GM19455 (cell line): ENCODE results near the gene RLBP1.
"Not testable (repeated sequence)": the region's sequence is repeated elsewhere in the genome, so short reads cannot be mapped to it uniquely, and the experiment has no call there.

ENCODE experiments used
- ATAC-seq: cut with Tn5 transposase; IDR thresholded peaks from one replicate; pipeline ENCODE4 v1.9.1; 2021; ENCODE audit not compliant: unreplicated experiment

The RLBP1 gene

GRCh38 chr15:89221543-89221942, at the start of gene RLBP1:
Gene RLBP1, minus strand, starts transcription at chr15:89221579. Its CDS starts 2,604 bp downstream, at chr15:89218975.
- ATAC-seq: no peak

GRCh38 chr15:89250142-89250541, 28.8 kb upstream of the RLBP1 start:
- ATAC-seq: not testable (repeated sequence)

- no peak for ATAC-seq
Observed at GRCh38 chr15:89248584-89248983, 27.2 kb upstream of the RLBP1 start.

- ATAC-seq: no peak
Observed at GRCh38 chr15:89247446-89247845, 26.1 kb upstream of the RLBP1 start.

GRCh38 chr15:89244574-89244903, 23.2 kb upstream of the RLBP1 start:
- ATAC-seq: peak; percentile 11

GRCh38 chr15:89243691-89244573, 22.6 kb upstream of the RLBP1 start, which contains the start of gene FANCI:
Gene FANCI, plus strand, starts transcription at chr15:89243979. Its CDS starts 3,669 bp downstream, at chr15:89247648.
- ATAC-seq: peak; percentile 90

- no peak for ATAC-seq
Observed at GRCh38 chr15:89243046-89243690, 21.8 kb upstream of the RLBP1 start.

GRCh38 chr15:89239883-89240810, 18.8 kb upstream of the RLBP1 start:
- ATAC-seq: not testable (repeated sequence)

- ATAC-seq: no peak
Observed at GRCh38 chr15:89231832-89232231, 10.5 kb upstream of the RLBP1 start.

- ATAC-seq: no peak
Observed at GRCh38 chr15:89230277-89230676, 8.9 kb upstream of the RLBP1 start.

GRCh38 chr15:89227425-89227824, 6.0 kb upstream of the RLBP1 start:
- no peak for ATAC-seq

- no peak for ATAC-seq
Observed at GRCh38 chr15:89226359-89227221, 5.2 kb upstream of the RLBP1 start.

GRCh38 chr15:89225588-89225987, 4.2 kb upstream of the RLBP1 start:
- no peak for ATAC-seq

- no peak for ATAC-seq
Observed at GRCh38 chr15:89218531-89218930, 2.8 kb downstream of the RLBP1 start.

GRCh38 chr15:89217686-89218376, 3.5 kb downstream of the RLBP1 start:
- no peak for ATAC-seq

GRCh38 chr15:89217031-89217430, 4.3 kb downstream of the RLBP1 start:
- ATAC-seq: no peak

GRCh38 chr15:89215627-89216026, 5.8 kb downstream of the RLBP1 start:
- ATAC-seq: no peak

- no peak for ATAC-seq
Observed at GRCh38 chr15:89211678-89212170, 9.7 kb downstream of the RLBP1 start.

- no peak for ATAC-seq
Observed at GRCh38 chr15:89209057-89209456, 12.3 kb downstream of the RLBP1 start.
